ENCODE results near the gene CAPN12. TPM values are rescaled to one million over a fixed set of nuclear protein-coding genes. Genes with fewer than 3 reads are reported as not detected.
A peak's percentile ranks its signal among the peaks of the same experiment; 100 is the strongest.
"Not testable (repeated sequence)": the region's sequence is repeated elsewhere in the genome, so short reads cannot be mapped to it uniquely, and the experiment has no call there.

CAPN12 gene
- polyA plus RNA-seq, 3 donors = 9.1 to 14.0 (median 12.9) TPM

DNA sequence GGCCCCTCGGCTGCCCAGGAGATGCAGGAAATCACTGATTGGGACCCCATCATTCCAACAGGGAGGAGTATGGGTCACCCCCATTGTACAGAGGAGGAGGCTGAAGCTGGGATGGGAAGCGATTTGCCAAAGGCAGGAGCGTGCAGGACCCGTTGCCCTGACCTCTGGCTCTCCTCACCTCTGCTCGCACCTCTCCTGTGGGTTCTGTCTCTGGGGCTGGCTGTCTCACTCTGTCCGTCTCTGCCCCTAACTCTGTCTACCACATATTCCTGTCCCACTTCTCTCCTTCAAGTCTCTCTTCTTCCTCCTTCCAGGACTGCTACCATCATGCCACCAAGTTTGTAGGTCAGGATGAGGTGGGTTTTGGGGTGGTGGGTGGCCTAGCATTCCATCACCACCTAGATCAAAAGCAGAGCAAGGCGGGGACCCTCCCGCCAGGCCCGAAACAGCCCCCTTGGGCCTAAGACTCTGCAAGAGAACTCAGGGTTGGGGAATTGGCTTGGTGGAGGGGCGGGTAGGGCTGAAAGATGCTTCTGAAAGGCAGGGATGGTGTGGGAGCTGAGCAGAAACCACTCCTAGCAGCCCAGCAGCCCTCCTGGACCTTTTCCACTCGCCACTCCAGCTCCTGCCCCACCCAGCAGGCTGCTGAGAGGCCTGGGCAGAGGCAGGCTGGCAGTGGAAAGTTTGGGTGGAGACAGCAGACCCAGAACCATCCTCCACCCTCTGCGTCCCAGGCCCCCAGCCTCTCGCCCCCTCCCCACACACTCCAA, 30.1 kb upstream of the CAPN12 start:
- no peak for DNase-seq

DNA sequence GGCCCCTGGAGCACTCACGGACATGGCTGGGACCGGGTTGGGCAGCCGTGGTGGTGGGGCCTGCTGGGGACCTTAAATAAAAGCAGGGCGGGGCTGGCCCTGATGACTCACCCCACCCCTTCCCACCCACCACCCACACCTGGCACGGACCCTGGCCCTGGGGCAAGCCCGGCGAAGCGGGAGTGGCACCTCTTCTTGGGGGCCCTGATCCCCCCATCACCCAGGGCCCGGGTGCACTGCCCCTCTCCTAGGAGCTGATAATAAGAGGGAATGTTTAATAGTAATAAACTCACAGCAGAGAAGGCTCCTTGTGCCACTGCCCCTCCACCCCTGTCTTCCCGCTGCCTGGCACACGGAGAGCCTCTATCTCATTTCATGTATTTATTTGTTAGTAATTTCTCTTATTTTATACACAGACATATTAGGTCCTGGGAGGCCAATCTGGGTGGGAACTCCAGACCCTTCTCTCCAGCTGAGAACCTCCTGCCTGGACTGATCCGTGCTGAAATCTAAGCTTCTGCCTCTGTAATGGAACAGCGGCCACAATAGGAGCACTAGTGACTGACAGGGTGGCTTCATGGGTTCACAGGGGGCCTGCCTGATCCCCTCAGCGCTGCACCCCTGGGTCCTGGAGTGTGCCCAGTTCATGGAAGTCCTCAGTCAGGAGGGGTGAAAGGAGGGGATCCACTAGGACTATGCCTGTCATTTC, 29.3 kb upstream of the CAPN12 start, which contains the start of gene LGALS7:
Gene LGALS7, minus strand, starts transcription at position 49 of the 709 bp plus-strand sequence. Its CDS starts 25 bp downstream, at position 24.
- DNase-seq = no peak

DNA sequence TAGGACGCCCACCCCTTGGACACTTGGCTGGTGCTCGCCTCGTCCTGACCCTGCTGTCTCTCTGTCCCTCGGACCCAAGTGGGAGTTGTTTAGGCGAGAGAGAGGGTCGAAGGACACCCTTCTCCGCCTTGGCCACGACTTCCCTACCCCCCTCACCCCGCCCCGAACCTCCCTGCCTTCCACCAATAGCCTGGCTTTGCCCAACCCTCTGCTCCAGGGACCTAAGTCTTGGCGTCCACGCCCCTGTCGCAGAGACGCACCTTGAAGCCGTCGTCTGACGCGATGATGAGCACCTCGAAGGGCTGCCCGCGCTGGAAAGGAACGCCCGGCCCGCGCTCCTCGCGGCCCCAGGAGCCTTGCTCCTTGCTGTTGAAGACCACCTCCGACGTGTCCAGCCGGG, 27.3 kb upstream of the CAPN12 start:
- not testable (repeated sequence) for DNase-seq

DNA sequence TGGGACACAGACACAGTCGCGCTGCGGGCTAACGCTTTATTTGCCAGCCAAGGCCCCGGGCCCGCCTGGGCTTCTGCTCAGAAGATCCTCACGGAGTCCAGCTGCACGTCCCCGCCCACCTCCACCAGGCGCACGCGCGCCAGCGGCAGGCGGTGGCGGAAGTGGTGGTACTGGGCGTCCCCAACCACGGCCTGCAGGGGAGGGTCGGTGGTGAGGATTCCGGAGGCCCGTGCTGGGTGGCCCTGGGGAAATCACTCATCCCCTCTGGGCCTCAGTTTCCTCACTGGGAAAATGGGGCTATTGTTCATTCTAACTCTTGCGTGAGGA, 26.6 kb upstream of the CAPN12 start:
- not testable (repeated sequence) for DNase-seq

DNA sequence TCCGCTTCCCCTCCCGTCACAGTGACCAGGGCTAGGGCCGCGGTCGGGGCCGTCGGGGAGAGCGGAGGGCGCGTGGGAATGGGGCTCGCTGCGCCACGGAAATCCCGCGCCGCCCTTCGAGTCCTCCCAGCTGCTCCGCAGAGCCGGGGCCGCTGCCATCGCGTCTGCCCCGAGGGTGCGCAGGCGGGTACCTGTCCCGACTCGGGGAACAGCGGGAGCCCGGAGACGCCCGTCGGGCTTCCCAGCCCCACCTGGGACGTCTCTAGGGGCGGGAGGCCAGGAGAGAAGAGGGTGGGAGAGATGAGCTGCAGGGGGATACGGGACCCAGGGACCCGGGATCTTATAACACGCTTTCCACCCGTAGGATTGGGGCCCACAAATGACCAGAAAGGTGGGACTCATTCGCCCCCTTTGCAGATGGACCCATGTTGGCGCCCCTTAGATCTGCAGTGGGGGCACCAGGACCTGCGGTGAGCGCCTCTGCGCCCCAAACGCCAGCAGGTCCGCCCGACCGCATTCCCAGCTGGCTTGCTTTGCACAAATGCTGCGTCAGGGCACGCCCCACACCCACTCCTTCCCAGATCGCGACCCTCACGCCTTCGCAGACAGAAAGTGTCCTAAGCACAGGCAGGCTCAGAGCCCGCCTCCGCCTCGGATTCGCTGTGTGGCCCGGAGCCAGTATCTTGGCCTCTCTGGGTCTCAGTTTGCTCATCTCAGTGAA, 26.1 kb upstream of the CAPN12 start:
- not testable (repeated sequence) for DNase-seq

DNA sequence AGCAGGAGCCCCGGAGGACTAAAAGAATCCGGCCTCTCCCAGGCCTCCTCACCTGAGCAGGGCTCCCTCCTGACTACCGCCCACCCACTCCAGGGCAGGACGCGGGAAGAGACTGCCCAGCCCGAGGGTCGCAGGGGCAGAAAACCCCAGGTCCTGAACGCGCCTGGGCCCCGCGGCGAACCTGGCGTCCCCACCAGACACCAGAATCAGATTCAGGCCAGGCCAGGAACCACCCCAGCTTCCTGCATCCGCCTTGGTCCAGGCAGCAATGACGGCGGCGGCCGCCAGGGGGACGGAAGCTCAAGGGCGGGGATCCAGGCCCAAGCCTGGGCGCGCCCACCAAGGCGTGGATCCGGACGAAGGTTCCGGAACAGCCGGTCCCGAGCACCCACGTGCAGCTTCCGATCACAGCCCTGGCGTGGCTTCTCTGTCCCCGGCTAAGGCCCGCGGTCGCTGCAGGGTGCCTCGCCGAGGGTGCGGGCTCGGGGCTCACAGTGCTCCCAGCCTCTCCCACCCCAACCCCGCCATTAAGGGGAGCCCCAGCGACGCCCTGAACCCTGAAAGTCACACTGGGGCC, 25.4 kb upstream of the CAPN12 start:
- DNase-seq = peak; percentile 65

DNA sequence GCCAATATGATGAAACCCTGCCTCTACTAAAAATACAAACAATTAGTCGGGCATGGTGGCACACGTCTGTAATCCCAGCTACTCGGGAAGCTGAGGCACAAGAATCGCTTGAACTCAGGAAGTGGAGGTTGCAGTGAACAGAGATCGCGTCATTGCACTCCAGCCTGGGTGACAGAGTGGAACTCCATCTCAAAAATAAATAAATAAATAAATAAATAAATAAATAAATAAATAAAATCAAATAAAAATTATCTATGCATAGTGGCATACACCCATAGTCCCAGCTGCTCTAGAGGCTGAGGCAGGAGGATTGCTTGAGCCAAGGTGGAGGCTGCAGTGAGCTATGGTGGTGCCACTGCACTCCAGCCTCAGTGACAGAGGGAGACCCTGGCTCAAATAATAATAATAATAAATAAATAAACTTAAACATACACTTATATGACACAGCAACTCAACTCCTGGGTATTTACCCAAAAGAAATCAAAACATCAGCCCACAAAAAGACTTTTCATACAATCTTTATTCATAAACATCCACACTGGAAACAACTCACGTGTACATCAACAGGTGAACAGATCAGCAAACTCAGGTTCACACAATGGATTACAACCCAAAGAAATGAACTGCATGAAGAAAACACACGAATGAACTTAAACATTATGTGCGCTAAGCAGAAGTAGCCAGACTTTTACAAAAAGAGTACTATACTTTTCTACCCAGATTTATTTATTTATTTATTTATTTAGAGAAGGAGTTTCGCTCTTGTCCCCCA, 22.2 kb upstream of the CAPN12 start:
- DNase-seq = no peak

DNA sequence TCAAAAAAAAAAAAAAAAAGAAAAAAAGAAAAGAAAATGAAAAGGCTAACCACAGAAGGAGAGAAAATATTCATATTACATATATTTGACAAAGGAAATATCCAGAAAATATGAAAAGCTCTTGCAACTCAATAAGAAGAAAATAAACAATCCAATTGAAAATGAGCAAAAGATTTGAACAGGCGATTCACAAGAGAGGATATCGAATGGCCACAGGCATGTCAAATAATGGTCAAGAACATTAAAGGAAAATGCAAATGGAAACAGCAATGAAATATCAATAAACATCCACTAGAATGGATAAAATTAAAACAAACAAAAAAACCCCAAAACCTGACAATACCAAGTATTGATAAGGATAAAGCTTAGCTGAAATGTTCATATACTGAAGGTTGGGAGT, 20.9 kb upstream of the CAPN12 start:
- DNase-seq = no peak

DNA sequence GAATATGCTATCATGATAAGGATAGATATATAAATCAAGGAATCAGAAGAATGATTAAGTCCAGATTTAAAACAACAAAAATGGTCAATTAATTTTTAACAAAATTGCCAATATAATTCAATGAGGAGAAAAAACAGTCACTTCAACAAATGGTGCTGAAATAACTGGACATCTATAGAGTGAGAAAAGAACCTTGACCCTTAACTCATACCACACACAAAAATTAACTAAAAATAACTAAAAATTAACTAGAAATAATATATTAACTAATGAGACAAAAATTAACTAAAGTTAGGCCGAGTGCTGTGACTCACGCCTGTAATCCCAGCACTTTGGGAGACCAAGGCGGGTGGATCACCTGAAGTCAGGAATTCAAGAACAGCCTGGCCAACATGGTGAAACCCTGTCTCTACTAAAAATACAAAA, 19.5 kb upstream of the CAPN12 start:
- peak; percentile 10 for DNase-seq

DNA sequence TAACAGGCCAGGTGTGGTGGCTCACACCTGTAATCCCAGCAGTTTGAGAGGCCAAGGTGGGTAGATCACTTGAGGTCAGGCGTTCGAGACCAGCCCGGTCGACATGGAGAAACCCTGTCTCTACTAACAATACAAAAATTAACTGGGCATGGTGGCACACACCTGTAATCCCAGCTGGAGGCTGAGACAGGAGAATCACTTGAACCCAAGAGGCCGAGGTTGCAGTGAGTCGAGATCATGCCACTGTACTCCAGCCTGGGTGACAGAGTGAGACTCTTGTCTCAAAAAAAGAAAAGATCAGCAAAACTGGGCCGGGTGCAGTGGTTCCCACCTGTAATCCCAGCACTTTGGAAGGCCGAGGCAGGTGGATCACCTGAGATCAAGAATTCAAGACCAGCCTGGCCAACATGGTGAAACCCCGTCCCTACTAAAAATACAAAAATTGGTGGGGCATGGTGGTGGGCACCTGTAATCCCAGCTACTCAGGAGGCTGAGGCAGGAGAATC, 17.7 kb upstream of the CAPN12 start:
- not testable (repeated sequence) for DNase-seq

DNA sequence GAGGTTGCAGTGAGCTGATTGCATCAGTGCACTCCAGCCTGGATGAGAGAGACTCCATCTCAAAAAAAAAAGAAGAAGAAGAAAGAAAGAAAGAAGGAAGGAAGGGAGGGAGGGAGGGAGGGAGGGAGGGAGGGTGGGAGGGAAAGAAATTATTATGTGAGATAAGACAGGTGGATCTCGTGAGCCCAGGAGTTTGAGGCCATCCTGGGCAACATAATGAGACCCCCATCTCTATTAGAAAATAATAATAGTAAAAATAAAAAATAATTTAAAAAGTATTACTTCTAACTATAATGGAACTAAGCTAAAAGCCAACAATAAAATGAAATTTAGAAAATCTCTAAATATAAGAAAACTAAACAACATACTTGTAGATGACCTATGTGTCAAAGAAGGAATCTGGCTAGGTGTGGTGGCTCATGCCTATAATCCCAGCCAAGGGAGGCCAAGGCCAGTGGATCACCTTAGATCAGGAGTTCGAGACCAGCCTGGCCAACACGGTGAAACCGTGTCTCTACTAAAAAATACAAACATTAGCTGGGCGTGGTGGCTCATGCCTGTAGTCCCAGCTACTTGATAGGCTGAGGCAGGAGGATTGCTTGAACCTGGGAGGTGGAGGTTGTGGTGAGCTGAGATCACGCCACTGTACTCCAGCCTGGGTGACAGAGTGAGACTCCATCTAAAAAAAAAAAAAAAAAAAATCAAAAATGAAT, 16.7 kb upstream of the CAPN12 start:
- DNase-seq = not testable (repeated sequence)

DNA sequence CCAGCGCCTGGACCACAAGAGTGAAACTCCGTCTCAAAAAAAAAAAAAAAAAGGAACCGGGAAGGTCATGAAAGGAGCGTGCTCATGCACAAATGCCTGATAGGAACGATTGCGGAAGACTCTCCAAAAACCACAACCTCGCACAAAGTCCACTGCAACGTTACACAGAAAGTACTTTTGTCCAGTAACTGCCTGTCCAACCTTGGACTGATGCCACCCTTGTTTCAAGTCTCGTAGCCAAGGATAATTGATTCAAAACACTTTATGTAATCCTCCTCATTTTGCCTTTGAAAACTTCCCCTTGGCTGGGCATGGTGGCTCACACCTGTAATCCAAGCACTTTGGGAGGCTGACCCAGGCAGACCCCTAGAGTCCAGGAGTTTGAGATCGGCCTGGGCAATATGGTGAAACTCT, 15.3 kb upstream of the CAPN12 start:
- DNase-seq = no peak

DNA sequence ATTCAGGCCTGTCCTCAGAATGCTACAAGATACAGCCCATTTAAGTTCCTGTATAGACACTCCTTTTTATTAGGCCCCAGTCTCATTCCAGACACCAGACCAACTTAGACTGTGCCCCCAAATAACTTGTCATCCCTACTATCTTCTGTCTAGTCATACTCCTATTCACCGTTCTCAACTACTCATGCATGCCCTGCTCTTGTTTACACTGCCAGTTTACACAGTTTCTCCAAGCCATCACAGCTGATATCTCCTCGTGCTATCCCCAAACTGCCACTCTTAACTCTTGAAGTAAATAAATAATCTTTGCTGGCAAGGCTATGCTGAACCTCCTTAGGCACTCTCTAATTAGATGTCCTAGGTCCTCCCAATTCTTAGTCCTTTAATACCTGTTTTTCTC, 9.9 kb upstream of the CAPN12 start:
- not testable (repeated sequence) for DNase-seq

DNA sequence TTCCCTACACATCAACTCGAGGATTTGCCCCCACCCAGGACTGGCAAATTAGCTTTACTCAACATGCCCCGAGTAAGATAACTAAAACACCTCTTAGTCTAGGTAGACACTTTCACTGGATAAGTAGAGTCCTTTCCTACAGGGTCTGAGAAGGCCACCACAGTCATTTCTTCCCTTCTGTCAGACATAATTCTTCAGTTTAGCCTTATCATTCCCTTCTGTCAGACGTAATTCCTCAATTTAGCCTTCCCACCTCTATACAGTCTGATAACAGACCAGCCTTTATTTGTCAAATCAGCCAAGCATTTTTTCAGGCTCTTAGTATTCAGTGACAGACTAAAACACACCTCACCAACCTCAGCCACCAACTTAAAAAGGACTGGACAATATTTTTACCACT, 9.5 kb upstream of the CAPN12 start:
- not testable (repeated sequence) for DNase-seq

DNA sequence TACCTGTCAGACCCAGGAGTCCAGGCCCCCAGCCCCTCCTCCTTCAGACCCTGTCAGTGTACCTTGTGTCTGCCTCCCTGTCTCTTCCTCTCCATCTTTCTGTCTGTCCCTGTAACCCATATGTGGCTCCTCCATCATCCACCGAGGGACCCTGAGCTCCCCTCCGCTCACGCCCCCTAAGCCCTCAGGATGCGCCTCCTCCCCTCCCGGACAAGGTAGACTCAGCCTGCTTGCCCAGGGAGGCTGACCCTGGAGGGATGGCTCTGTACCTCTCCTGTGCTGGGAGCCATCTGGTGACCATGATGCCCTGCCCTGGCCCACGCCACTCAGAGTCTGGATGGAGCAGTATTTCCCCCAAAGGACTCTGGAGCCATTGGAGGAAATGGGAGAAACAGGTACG, 1.0 kb upstream of the CAPN12 start:
- no peak for DNase-seq

DNA sequence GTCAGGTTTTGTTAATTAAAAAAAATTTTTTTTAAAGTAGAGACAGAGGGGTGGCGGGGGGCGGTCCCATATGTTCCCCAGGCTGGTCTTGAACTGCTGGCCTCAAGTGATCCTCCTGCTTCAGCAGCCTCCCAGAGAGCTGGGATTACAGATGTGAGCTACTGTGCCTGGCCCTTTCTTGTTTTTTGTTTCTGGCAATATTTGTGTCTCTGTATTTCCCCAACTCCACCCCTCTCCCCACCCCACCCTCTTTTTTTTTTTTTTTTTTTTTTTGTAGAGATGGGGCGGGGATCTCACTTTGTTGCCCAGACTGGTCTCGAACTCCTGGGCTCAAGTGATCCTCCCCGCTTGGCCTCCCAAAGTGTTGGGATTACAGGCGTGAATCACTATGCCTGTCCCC, 600 bp upstream of the CAPN12 start:
- no peak for DNase-seq

DNA sequence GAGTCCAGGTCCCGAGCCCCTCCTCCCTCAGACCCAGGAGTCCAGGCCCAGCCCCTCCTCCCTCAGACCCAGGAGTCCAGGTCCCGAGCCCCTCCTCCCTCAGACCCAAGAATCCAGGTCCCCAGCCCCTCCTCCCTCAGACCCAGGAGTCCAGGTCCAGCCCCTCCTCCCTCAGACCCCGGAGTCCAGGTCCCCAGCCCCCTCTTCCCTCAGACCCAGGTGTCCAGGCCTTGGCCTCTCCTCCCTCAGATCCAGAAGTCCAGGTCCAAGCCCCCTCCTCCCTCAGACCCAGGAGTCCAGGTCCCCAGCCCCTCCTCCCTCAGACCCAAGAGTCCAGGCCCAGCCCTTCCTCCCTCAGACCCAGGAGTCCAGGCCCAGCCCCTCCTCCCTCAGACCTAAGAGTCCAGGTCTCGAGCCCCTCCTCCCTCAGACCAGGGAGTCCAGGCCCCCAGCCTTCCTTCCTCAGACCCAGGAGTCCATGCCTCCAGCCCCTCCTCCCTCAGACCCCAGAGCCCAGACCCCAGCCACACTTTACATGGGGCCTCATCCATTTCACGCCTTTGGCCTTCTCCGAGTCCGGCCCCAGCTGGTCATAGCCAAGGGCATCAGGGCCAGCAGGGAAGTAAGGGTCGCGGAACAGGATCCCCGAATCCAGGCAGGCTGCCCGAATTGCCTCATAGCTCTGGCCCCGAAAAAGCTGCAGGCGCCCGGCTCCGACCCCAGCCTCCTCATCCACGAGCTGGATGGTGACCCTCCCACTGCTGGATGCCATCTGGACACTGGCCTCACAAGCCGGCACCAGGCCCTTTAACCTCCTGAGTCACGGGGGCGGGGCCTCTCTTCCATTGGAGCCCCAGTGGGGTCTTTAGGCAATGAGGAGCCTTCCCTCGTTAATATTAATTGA, 628 bp downstream of the CAPN12 start:
- no peak for DNase-seq

DNA sequence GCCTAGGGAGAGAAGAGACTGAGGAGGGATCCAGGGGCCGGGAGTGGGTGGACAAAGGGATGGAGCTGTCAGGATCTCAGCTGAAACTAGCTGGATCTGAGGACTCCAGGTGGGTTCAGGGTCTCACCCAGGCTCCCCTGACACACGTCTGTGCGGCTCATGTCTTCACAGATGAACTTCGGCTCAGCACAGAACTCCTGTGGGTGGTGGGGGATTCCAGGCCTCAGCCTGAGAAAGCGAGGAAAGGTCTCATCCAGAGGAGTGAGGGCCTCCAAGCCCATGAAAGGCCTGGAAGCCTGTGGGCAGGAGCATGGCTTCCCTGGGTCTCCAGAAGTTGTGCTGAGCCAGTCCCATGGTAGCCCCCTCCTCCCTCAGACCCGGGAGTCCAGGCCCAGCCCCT, 1.4 kb downstream of the CAPN12 start:
- DNase-seq = no peak

DNA sequence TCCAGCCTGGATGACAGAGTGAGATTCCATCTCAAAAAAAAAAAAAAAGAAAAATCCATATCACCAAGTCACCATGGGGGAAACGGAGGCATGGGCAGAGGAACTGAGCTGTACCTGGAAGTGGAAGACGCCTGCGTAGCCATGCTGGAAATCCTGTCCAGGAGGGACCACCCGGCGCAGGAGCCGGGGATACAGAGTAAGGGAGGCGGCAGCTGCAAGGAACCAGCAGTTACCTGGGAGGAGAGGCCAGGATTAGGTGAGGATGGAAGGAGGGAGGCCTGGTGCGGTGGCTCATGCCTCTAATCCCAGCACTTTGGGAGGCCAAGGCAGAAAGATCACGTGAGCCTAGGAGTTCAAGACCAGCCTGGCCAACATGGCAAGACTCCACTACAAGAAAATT, 2.0 kb downstream of the CAPN12 start:
- no peak for DNase-seq

DNA sequence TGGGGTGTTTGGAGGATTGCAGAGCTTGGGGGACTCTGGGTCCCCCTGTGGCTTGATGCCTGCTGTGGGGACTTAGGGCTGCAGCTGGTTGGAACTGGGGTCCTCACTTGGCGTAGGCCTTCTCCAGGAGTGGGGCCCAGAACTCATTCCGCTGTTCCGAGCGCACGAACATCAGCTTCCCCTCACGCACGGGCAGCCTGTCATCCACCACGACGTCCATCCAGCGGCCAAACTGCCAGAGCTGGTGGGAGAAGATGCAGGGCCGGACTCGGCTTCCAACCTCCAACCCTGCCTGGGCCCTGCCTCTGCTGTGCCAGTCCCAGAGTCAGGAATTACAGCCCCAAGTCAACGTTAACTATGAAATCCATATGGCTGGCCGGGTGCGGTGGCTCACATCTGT, 2.6 kb downstream of the CAPN12 start:
- DNase-seq = no peak

All from renal pelvis (tissue), 4 donors.